A549 (cell line): ENCODE measurements around the gene CFAP43. TPM values are rescaled to one million over a fixed set of nuclear protein-coding genes. Genes with fewer than 3 reads are reported as not detected.

Source experiments
- ATAC-seq, 2 experiments: fragments of 200-7000 bp in 1 of 2; fragments of >200 bp in 1 of 2; cut with Nextera tagmentation in 1 of 2; cut with Tn5 transposase in 1 of 2; 3 replicates each; pipeline versions ENCODE4 v1.8.0 to v1.9.1; 2018 to 2020; ENCODE audit warnings: mild to moderate bottlenecking in 1 of 2, moderate library complexity in 1 of 2
- CTCF ChIA-PET: fragments of 300-600 bp; sonication (Branson Sonifier 250); formaldehyde crosslinking; extraction: SDS; loops from one replicate; lab custom pipeline; 2021; ENCODE audit warnings: antibody characterized with exemption, inconsistent platforms; lab: Yijun Ruan, JAX
- POLR2A ChIA-PET: fragments of 350-600 bp; formaldehyde crosslinking; extraction: SDS; loops from one replicate; lab custom pipeline; 2021; ENCODE audit warnings: antibody characterized with exemption, inconsistent platforms; lab: Yijun Ruan, JAX
- DNase-seq, 2 experiments: peaks; one replicate each; pipeline versions ENCODE4 v3.0.0 to v3.0.0-alpha.2; 2011 to 2016; ENCODE audit warnings: low read depth in 1 of 2, low spot score in 1 of 2
- FAIRE-seq: peaks from 2 replicates; lab custom pipeline; 2011; peaks lifted over from hg19 to GRCh38; lab: Jason Lieb, UNC
- H3K27ac ChIP-seq, 2 experiments: fragments of >200 bp; sonication (Bioruptor Twin); formaldehyde crosslinking; 3 replicates each; pipeline ENCODE4 v1.5.1; 2016 to 2017
- H3K4me1 ChIP-seq: fragments of >200 bp; sonication (Bioruptor Twin); formaldehyde crosslinking; 3 replicates; pipeline ENCODE4 v1.6.1; 2016
- H3K4me2 ChIP-seq: fragments of >200 bp; sonication (Bioruptor Twin); formaldehyde crosslinking; 3 replicates; pipeline ENCODE4 v1.6.1; 2016
- H3K4me3 ChIP-seq: fragments of >200 bp; sonication (Bioruptor Twin); formaldehyde crosslinking; 3 replicates; pipeline ENCODE4 v1.5.1; 2016
- H3K9me3 ChIP-seq: fragments of >200 bp; sonication (Bioruptor Twin); formaldehyde crosslinking; 3 replicates; pipeline ENCODE4 v1.6.1; 2016
- ATOH8 ChIP-seq: fragments of 250-450 bp; sonication (Bioruptor Pico); IDR thresholded peaks from 2 replicates; pipeline ENCODE4 v1.5.0; 2020; ENCODE audit warnings: low read depth, mild to moderate bottlenecking, moderate library complexity
- BHLHE40 ChIP-seq: IDR thresholded peaks from 2 replicates; pipeline ENCODE4 v1.6.1; 2012; ENCODE audit warnings: low read depth, low read length, inconsistent platforms
- CBX2 ChIP-seq: fragments of 200-600 bp; sonication (generic); IDR thresholded peaks from 2 replicates; pipeline ENCODE4 v1.6.1; 2016; ENCODE audit warnings: low read depth, mild to moderate bottlenecking, borderline replicate concordance
- CEBPB ChIP-seq, 2 experiments: fragments of >200 bp in 1 of 2; sonication (Bioruptor Twin) in 1 of 2; formaldehyde crosslinking in 1 of 2; IDR thresholded peaks; 2 replicates each; pipeline ENCODE4 v1.6.1; 2012 to 2016
- CTCF ChIP-seq: fragments of >200 bp; sonication (Bioruptor Twin); formaldehyde crosslinking; IDR thresholded peaks from 3 replicates; pipeline ENCODE4 v1.5.1; 2016
- E2F6 ChIP-seq: IDR thresholded peaks from 2 replicates; pipeline ENCODE4 v1.6.1; 2012; ENCODE audit warnings: low read depth, borderline replicate concordance
- EHF ChIP-seq: fragments of 250-450 bp; sonication (Bioruptor Pico); IDR thresholded peaks from 2 replicates; pipeline ENCODE4 v1.5.0; 2020; ENCODE audit warnings: mild to moderate bottlenecking
- EHMT2 ChIP-seq: fragments of 200-600 bp; sonication (generic); IDR thresholded peaks from 2 replicates; pipeline ENCODE4 v1.6.1; 2016; ENCODE audit warnings: antibody characterized with exemption, low read depth, mild to moderate bottlenecking, moderate library complexity
- FOSB ChIP-seq: fragments of 250-450 bp; sonication (Bioruptor Pico); IDR thresholded peaks from 2 replicates; pipeline ENCODE4 v1.5.0; 2020; ENCODE audit warnings: mild to moderate bottlenecking, moderate library complexity
- HEYL ChIP-seq: fragments of 250-450 bp; sonication (Bioruptor Pico); IDR thresholded peaks from 2 replicates; pipeline ENCODE4 v1.8.0; 2021; ENCODE audit warnings: mild to moderate bottlenecking, moderate library complexity
- HOXB13 ChIP-seq: fragments of 250-450 bp; sonication (Bioruptor Pico); IDR thresholded peaks from 2 replicates; pipeline ENCODE4 v1.5.0; 2020; ENCODE audit warnings: low read depth, mild to moderate bottlenecking, moderate library complexity
- HOXB5 ChIP-seq: fragments of 250-450 bp; sonication (Bioruptor Pico); IDR thresholded peaks from 2 replicates; pipeline ENCODE4 v1.5.0; 2020; ENCODE audit warnings: mild to moderate bottlenecking, moderate library complexity
- JUNB ChIP-seq: fragments of >200 bp; sonication (Bioruptor Twin); formaldehyde crosslinking; IDR thresholded peaks from 2 replicates; pipeline ENCODE4 v1.6.1; 2016
- MAFK ChIP-seq: fragments of 450-650 bp; IDR thresholded peaks from 2 replicates; pipeline ENCODE4 v1.6.1; 2014; ENCODE audit not compliant: partially characterized antibody
- MAZ ChIP-seq: fragments of 150-350 bp; IDR thresholded peaks from 2 replicates; pipeline ENCODE4 v1.6.1; 2014; ENCODE audit warnings: antibody characterized with exemption, low read depth, low read length, borderline replicate concordance
- NR3C1 ChIP-seq: fragments of >200 bp; sonication (Bioruptor Twin); formaldehyde crosslinking; IDR thresholded peaks from 3 replicates; pipeline ENCODE4 v1.6.1; 2017
- POLR2AphosphoS2 ChIP-seq: conservative IDR thresholded peaks from 2 replicates; pipeline ENCODE4 v1.6.1; 2012; ENCODE audit warnings: low read length, improper control_type of control experiment, inconsistent platforms
- RAD21 ChIP-seq, 2 experiments: fragments of >200 bp in 1 of 2; sonication (Bioruptor Twin) in 1 of 2; formaldehyde crosslinking in 1 of 2; IDR thresholded peaks in 1 of 2; conservative IDR thresholded peaks in 1 of 2; 2 replicates in 1 of 2; 3 replicates in 1 of 2; pipeline ENCODE4 v1.6.1; 2012 to 2018; ENCODE audit warnings: inconsistent platforms in 1 of 2
- RARB ChIP-seq: fragments of 250-450 bp; sonication (Bioruptor Pico); IDR thresholded peaks from 2 replicates; pipeline ENCODE4 v1.8.0; 2021; ENCODE audit warnings: mild to moderate bottlenecking, moderate library complexity
- RCOR1 ChIP-seq: fragments of 150-350 bp; IDR thresholded peaks from 2 replicates; pipeline ENCODE4 v1.6.1; 2014; ENCODE audit warnings: antibody characterized with exemption, low read length, low read depth
- REST ChIP-seq: fragments of 200-600 bp; sonication (generic); IDR thresholded peaks from 2 replicates; pipeline ENCODE4 v1.6.1; 2016; ENCODE audit warnings: antibody characterized with exemption, mild to moderate bottlenecking, moderate library complexity
- SMC3 ChIP-seq: fragments of >200 bp; sonication (Bioruptor Twin); formaldehyde crosslinking; IDR thresholded peaks from 3 replicates; pipeline ENCODE4 v1.6.1; 2018; ENCODE audit warnings: inconsistent platforms
- SREBF2 ChIP-seq: fragments of 450-650 bp; IDR thresholded peaks from 2 replicates; pipeline ENCODE4 v1.6.1; 2014; ENCODE audit warnings: mild to moderate bottlenecking, moderate library complexity
- ZC3H11A ChIP-seq: fragments of 450-650 bp; IDR thresholded peaks from 2 replicates; pipeline ENCODE4 v1.6.1; 2014; ENCODE audit warnings: antibody characterized with exemption, mild to moderate bottlenecking
- ZSCAN20 ChIP-seq: fragments of 250-450 bp; sonication (Bioruptor Pico); IDR thresholded peaks from 2 replicates; pipeline ENCODE4 v1.8.0; 2022; ENCODE audit warnings: mild to moderate bottlenecking, moderate library complexity
- WGBS: methylation state at CpG from one replicate; pipeline ENCODE4 v1.1.6; 2017; ENCODE audit errors: missing lambda C conversion rate; 5-methylcytosine and 5-hydroxymethylcytosine counted together
- polyA plus RNA-seq, 4 experiments: library from polyadenylated mRNA; depleted of rRNA in 3 of 4; stranded (reverse); fragments of >200 nt; fragmentation: RNase III in 1 of 4; extraction: RNeasy Plus Mini Kit Qiagen cat#74134 plus additional on column Dnase treatment in 1 of 4; gene quantifications; 2 replicates in 3 of 4; 3 replicates in 1 of 4; pipeline ENCODE4 v1.2.3, GENCODE V29; 2011 to 2017
- TF ChIP-seq, protein P1 (sequence below): IDR thresholded peaks from 2 replicates; pipeline ENCODE4 v1.6.1; 2012
- TF ChIP-seq, protein P2 (sequence below): fragments of >200 bp; sonication (Bioruptor Twin); formaldehyde crosslinking; IDR thresholded peaks from 3 replicates; pipeline ENCODE4 v1.6.1; 2016

The CFAP43 gene
- polyA plus RNA-seq, 2 of the 4 experiments (the other 2 are of a cell fraction), result 0.31 to 0.75 TPM

DNA sequence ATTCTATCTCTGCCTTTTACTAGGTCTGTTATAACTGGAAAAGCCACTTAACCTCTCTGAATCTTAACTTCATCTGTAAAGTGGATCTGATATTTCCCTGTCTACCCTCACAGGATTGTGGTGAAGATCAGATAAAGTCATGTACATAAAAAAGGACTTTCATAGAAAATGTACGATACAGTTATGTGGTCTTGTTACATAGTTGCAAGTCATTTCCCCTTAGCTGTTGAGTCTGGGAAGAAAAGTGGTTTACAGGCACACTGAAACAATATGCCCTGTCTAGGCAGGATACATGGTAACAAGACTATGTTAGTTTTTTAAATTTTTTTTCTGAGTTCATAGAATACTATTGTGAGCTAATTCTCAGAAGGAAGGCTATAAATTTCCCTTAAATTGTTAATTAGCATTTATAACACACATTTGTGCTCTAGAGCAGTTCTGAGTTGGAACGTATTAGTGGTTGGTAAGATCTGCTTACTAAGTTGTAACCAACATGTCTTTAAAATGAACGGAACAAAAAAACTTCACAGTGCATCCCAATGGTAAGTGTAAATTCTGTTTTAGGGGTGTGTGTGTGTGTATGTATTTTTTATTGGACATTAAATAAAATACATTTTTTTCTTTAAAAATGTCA lies 15.5 kb upstream of the CFAP43 start:
- POLR2A ChIA-PET, result interaction anchor here (1.4 kb wide), 1 partner anchor 21 kb away, joined by 3 read pairs; the partner anchor contains the start of gene GSTO2
- DNase-seq, result no peak
- TF ChIP-seq ZSCAN20 (CRISPR knock-in tag) (no peak), ATOH8 (no peak), BHLHE40 (no peak), NR3C1 (no peak), MAZ (no peak), HOXB5 (CRISPR knock-in tag) (no peak), EHMT2 (no peak), JUNB (no peak), RCOR1 (no peak), SREBF2 (no peak), ZC3H11A (no peak), CBX2 (no peak), FOSB (CRISPR knock-in tag) (no peak)
- TF ChIP-seq, protein P1, sequence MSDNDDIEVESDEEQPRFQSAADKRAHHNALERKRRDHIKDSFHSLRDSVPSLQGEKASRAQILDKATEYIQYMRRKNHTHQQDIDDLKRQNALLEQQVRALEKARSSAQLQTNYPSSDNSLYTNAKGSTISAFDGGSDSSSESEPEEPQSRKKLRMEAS, result no peak
- CTCF ChIA-PET, result interaction anchor here (1.4 to 1.6 kb wide), 2 partner anchors 103 to 125 kb away, joined by 3 to 4 read pairs; no protein-coding TSS in a partner anchor
- FAIRE-seq, result no peak
- no peak for ATAC-seq
- Histone ChIP-seq H3K4me2 (no peak overlapping the region), H3K27ac (no peak overlapping the region), H3K4me1 (no peaks in the 10 kb centered on the region), H3K4me3 (no peak overlapping the region), H3K9me3 (peaks cover 15% of the 10 kb centered on the region; the same call in 2 of the 3 replicates)
- WGBS, result 72% methylated on average over 3 of the region's 3 CpGs

- no peak overlapping the region for H3K4me3 ChIP-seq
- H3K4me1 ChIP-seq, result no peaks in the 10 kb centered on the region
- 36% methylated on average over 2 of the region's 2 CpGs for WGBS
- H3K4me2 ChIP-seq, result no peak overlapping the region
- H3K9me3 ChIP-seq, result peaks cover 15% of the 10 kb centered on the region; the same call in 2 of the 3 replicates
- POLR2A ChIA-PET, result no interaction called here
- DNase-seq (no peak), FAIRE-seq (no peak), ATAC-seq (no peak)
- no peak overlapping the region for H3K27ac ChIP-seq
- TF ChIP-seq SMC3 (no peak), EHF (no peak), HOXB13 (CRISPR knock-in tag) (no peak), CTCF (no peak), HOXB5 (CRISPR knock-in tag) (no peak), RARB (CRISPR knock-in tag) (no peak), RAD21 (conservative IDR thresholded peaks at IDR 0.05 in 1 of 2, IDR thresholded peaks at IDR 0.05 in 1 of 2) (no peak), MAFK (no peak), E2F6 (no peak), CEBPB (IDR thresholded peaks at IDR 0.05) (no peak), CBX2 (no peak), ZSCAN20 (CRISPR knock-in tag) (no peak), REST (no peak), HEYL (no peak), POLR2AphosphoS2 (no peak)
- TF ChIP-seq, protein P2, sequence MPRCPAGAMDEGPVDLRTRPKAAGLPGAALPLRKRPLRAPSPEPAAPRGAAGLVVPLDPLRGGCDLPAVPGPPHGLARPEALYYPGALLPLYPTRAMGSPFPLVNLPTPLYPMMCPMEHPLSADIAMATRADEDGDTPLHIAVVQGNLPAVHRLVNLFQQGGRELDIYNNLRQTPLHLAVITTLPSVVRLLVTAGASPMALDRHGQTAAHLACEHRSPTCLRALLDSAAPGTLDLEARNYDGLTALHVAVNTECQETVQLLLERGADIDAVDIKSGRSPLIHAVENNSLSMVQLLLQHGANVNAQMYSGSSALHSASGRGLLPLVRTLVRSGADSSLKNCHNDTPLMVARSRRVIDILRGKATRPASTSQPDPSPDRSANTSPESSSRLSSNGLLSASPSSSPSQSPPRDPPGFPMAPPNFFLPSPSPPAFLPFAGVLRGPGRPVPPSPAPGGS, result no peak
- TF ChIP-seq, protein P1, result no peak
- CTCF ChIA-PET, result interaction anchor here (1.4 to 1.6 kb wide), 2 partner anchors 104 to 124 kb away, joined by 3 to 4 read pairs; no protein-coding TSS in a partner anchor
Measured at GRCh38 chr10:104246976-104247375, 14.8 kb upstream of the CFAP43 start.
